ENCODE results near the gene FMO3. TPM values are rescaled to one million over a fixed set of nuclear protein-coding genes. Genes with fewer than 3 reads are reported as not detected.

FMO3 gene
- total RNA-seq (0.04 TPM), polyA plus RNA-seq (ENCODE audit: insufficient read depth in 1 of 8, insufficient read length in 8 of 8, low replicate concordance in 1 of 8) (under 1 TPM; 0.10 to 0.40 (median 0.20) TPM)
- long read RNA-seq, donor 1: 0 reads
- long read RNA-seq, donor 2: 0 reads
- long read RNA-seq, donor 3: 0 reads
- long read RNA-seq, donor 4: 0 reads
- long read RNA-seq, donor 5: 0 reads
- long read RNA-seq, donor 6: 0 reads
- long read RNA-seq, donor 7: 0 reads
- long read RNA-seq, donor 8: 0 reads
- long read RNA-seq, donor 9: 0 reads
- long read RNA-seq, donor 10: 0 reads
- long read RNA-seq, donor 11: 0 reads

DNA sequence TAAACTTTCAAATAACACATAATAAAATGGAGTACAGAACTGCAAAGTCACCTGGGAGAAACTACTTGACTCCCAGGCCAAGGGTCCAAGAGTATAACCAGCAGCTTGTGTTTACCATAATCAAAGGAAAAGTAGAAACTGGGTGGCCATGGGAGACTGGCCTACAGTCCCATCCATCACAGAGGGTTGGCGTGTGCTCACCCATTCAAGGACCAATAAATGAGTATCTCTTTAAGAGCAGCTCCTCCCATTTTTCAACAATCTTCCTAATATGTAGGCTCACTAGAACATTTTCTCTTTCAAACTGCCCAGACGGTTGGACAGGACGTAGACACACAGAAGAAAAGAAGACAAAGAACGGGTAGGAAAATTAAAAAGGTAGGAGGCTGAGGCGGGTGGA is at the start of gene FMO3:
Gene FMO3 (plus strand): TSS at position 302 of the 400 bp plus-strand sequence. CDS start 1,754 bp downstream, outside the sequence.
- DNase-seq: no peak
- Histone ChIP-seq H3K4me3 (ENCODE audit: low read length) (no peak within 1 kb of the TSS), H3K9me3 (replicated peaks; ENCODE audit: control insufficient read depth, low read depth, low read length) (no peaks in the 10 kb centered on the region), H3K27me3 (ENCODE audit: control insufficient read depth, insufficient read depth, low read length) (no peaks in the 10 kb centered on the region), H3K36me3 (ENCODE audit: control insufficient read depth, insufficient read depth, low read length) (no peaks in the 10 kb centered on the region), H3K27ac (ENCODE audit: low read length) (no peak within 1 kb of the TSS), H3K4me1 (ENCODE audit: control insufficient read depth, insufficient read depth, low read length) (no peaks in the 10 kb centered on the region)
- no CpG with 5 or more reads among the region's 5 CpGs for WGBS (ENCODE audit: insufficient coverage)

DNA sequence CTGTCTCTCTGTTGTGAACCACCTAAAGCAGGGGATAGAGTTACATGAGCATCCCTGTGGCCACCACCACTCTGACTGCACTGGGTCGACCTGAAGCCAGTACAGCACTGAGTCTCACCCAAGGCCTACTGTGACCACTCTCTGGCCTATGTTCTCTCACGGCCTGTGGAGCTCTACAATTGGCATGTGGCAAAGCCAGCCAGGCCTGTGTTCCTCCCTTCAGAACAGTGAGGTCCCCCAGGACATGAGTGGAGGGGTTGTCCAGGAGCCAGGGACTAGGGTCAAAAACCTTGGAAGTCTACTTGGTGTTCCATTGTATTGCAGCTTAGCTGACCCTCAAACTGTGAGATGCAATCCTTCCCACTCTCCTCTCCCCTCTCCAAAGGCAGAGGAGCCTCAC is 42.7 kb upstream of the FMO3 start:
- Histone ChIP-seq H3K4me1 (ENCODE audit: control insufficient read depth, insufficient read depth, low read length) (no peaks in the 10 kb centered on the region), H3K4me3 (ENCODE audit: low read length) (no peak overlapping the region), H3K9me3 (replicated peaks; ENCODE audit: control insufficient read depth, low read depth, low read length) (peaks cover 12% of the 10 kb centered on the region), H3K27me3 (ENCODE audit: control insufficient read depth, insufficient read depth, low read length) (no peaks in the 10 kb centered on the region), H3K36me3 (ENCODE audit: control insufficient read depth, insufficient read depth, low read length) (no peaks in the 10 kb centered on the region), H3K27ac (ENCODE audit: low read length) (no peak overlapping the region)
- DNase-seq: no peak
- 100% methylated on average over 1 of the region's 2 CpGs for WGBS (ENCODE audit: insufficient coverage)

DNA sequence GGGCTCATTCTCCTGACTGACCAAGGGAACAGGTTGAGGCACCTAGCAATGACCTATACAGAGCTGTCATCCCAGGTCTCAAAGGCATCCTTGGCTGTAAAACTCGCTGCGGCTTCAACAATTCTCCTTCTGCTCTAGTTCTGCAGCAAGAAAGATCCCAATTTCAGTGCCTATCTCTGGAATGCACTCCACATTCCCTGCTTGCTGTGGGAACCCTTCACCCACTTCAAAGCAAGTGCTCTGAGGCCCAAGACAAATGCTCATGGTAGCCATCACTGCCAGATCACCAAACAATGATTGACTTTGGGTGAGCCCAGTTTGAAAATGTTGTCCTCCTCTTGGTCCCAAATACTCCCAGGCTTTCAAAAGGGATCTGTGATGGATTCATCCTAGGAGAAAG is 37.7 kb upstream of the FMO3 start:
- no peak overlapping the region for H3K4me3 ChIP-seq (ENCODE audit: low read length)
- peaks cover 1% of the 10 kb centered on the region for H3K9me3 ChIP-seq (replicated peaks; ENCODE audit: control insufficient read depth, low read depth, low read length)
- H3K27me3 ChIP-seq (ENCODE audit: control insufficient read depth, insufficient read depth, low read length): no peaks in the 10 kb centered on the region
- H3K27ac ChIP-seq (ENCODE audit: low read length): no peak overlapping the region
- H3K36me3 ChIP-seq (ENCODE audit: control insufficient read depth, insufficient read depth, low read length): no peaks in the 10 kb centered on the region
- DNase-seq: no peak
- H3K4me1 ChIP-seq (ENCODE audit: control insufficient read depth, insufficient read depth, low read length): no peaks in the 10 kb centered on the region
- WGBS (ENCODE audit: insufficient coverage): 94% methylated on average over 2 of the region's 2 CpGs

DNA sequence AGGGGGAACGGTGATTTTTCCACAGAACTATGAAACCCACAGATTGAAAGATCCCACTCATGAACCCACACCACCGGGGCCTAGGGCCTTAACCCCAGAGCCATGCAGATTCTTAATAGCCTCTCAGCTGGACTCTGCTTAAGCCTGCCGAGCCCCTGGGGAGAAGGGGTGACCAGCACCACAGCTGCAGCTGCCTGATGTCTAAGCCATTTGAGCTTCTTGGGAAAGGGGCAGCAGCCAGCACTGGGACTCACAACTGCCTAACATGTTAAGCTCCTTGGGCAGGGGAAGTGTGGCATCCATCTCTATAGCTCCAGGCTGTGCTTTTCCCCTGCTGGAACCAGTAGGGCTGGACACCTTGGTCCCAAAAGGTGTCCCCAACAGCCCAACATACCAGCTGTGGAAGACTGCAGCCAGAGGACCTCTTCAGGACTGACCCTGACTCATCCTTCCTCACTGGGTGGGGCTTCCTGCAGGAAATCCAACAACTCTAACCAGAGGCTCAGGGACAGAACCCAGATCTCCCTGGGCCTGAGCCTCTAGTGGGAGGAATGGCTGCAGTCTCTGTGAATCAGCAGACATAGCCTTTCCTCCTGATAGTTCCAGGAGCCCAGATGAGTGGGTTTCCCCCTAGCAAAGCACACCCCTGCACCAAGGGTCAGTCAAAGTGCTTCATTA is 34.6 kb upstream of the FMO3 start:
- H3K4me1 ChIP-seq (ENCODE audit: control insufficient read depth, insufficient read depth, low read length): no peaks in the 10 kb centered on the region
- H3K36me3 ChIP-seq (ENCODE audit: control insufficient read depth, insufficient read depth, low read length): no peaks in the 10 kb centered on the region
- H3K9me3 ChIP-seq (replicated peaks; ENCODE audit: control insufficient read depth, low read depth, low read length): no peaks in the 10 kb centered on the region
- H3K4me3 ChIP-seq (ENCODE audit: low read length): no peak overlapping the region
- no peak overlapping the region for H3K27ac ChIP-seq (ENCODE audit: low read length)
- no peak for DNase-seq
- WGBS (ENCODE audit: insufficient coverage): 100% methylated on average over 3 of the region's 3 CpGs
- no peaks in the 10 kb centered on the region for H3K27me3 ChIP-seq (ENCODE audit: control insufficient read depth, insufficient read depth, low read length)

DNA sequence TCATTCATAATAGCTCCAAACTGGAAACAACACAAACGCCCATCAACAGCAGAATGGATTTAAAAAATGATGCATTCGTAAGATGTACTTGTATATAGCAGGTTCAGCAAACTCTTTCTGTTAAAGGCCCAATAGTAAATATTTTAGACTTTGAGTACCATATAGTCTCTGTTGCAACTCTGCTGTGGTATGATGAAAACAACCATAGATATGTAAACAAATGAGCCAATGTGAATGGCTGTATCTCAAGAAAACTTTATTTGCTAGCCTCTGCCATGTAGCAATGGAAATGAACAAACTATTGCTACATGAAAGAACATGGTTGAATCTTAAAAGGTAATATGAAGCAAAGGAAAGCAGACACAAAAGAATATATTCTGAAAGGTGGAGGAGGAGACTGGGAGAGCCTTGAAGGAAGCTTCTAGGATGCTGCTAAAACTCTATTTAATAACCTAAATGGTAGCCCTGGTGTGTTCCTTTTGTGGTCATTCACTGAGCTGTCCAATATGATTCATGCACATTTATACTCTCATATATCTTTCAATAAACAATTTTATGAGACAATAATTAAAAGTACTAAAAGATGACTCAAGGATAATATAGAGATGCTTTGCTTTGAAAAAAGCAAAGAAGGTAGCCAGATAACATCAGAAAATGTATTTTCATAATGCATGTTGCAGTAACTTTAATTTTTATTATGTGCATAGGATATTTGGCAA is 29.1 kb upstream of the FMO3 start:
- H3K4me3 ChIP-seq (ENCODE audit: low read length): no peak overlapping the region
- H3K36me3 ChIP-seq (ENCODE audit: control insufficient read depth, insufficient read depth, low read length): no peaks in the 10 kb centered on the region
- H3K27me3 ChIP-seq (ENCODE audit: control insufficient read depth, insufficient read depth, low read length): no peaks in the 10 kb centered on the region
- no peak for DNase-seq
- H3K9me3 ChIP-seq (replicated peaks; ENCODE audit: control insufficient read depth, low read depth, low read length): no peaks in the 10 kb centered on the region
- H3K4me1 ChIP-seq (ENCODE audit: control insufficient read depth, insufficient read depth, low read length): no peaks in the 10 kb centered on the region
- H3K27ac ChIP-seq (ENCODE audit: low read length): no peak overlapping the region
- no CpG with 5 or more reads among the region's 2 CpGs for WGBS (ENCODE audit: insufficient coverage)

DNA sequence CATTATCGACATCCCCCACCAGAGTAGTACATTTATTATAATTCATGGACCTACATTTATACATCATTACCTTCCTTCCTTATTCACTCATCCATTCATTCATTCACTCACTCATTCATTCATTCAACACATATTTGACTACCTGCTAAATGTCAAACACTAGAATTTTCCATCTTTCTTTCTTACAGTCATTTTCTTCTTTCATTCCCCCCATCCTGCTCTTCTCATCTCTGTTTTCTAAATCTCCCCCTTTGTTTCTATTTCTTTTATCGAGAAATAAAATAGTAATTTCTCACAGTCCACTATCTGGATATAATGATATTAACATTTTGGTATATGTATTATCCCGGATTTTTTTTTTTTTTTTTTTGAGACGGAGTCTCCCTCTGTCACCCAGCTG is 27.8 kb upstream of the FMO3 start:
- Histone ChIP-seq H3K4me1 (ENCODE audit: control insufficient read depth, insufficient read depth, low read length) (no peaks in the 10 kb centered on the region), H3K36me3 (ENCODE audit: control insufficient read depth, insufficient read depth, low read length) (no peaks in the 10 kb centered on the region), H3K27ac (ENCODE audit: low read length) (no peak overlapping the region), H3K4me3 (ENCODE audit: low read length) (no peak overlapping the region), H3K27me3 (ENCODE audit: control insufficient read depth, insufficient read depth, low read length) (no peaks in the 10 kb centered on the region), H3K9me3 (replicated peaks; ENCODE audit: control insufficient read depth, low read depth, low read length) (no peaks in the 10 kb centered on the region)
- 100% methylated on average over 1 of the region's 4 CpGs for WGBS (ENCODE audit: insufficient coverage)
- no peak for DNase-seq

DNA sequence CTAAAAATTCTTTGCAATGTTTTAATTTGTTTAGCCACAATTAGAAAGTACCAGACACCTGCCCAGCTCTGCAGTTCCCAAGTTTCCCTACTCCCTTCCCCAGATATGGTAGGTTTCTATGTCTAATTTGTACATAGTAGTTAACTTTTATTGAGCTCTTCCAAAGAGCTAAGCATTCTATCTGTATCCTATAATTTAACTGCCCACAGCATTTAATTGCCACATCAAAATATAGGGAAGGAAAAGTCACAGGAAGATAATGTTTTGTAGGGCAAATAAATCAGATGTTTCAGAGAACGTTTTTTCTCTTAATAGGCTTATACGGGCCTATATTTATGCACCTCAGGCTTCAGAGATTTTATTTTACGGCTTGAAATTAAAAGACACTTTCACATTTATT is 15.7 kb upstream of the FMO3 start:
- Histone ChIP-seq H3K36me3 (ENCODE audit: control insufficient read depth, insufficient read depth, low read length) (no peaks in the 10 kb centered on the region), H3K4me1 (ENCODE audit: control insufficient read depth, insufficient read depth, low read length) (no peaks in the 10 kb centered on the region), H3K27ac (ENCODE audit: low read length) (no peak overlapping the region), H3K4me3 (ENCODE audit: low read length) (no peak overlapping the region), H3K27me3 (ENCODE audit: control insufficient read depth, insufficient read depth, low read length) (no peaks in the 10 kb centered on the region), H3K9me3 (replicated peaks; ENCODE audit: control insufficient read depth, low read depth, low read length) (no peaks in the 10 kb centered on the region)
- no CpG with 5 or more reads among the region's 3 CpGs for WGBS (ENCODE audit: insufficient coverage)
- no peak for DNase-seq

DNA sequence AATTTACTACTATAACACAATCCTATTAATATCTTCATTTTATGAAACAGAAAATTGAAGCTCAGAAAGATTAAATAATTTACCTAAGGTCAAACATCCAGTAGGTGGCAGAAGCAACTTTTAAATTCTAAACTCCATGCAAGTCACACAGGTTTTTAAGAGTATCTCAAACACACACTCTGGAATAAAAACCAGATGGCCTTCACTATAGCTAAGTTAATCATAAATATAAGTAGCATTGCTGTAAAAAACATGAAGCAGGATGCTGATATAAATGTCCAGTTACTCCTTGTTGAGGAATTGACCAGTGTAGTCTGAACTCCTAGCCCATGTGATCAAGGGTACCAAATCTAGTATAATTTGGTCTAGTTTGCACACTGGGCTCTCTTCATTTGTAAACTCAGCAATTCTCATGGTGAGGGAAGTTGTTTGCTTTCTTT is 9.4 kb upstream of the FMO3 start:
- no peaks in the 10 kb centered on the region for H3K36me3 ChIP-seq (ENCODE audit: control insufficient read depth, insufficient read depth, low read length)
- H3K27ac ChIP-seq (ENCODE audit: low read length): peak overlapping the region; percentile 72
- no peak overlapping the region for H3K4me3 ChIP-seq (ENCODE audit: low read length)
- peak; percentile 83 for DNase-seq
- no peaks in the 10 kb centered on the region for H3K9me3 ChIP-seq (replicated peaks; ENCODE audit: control insufficient read depth, low read depth, low read length)
- no peaks in the 10 kb centered on the region for H3K27me3 ChIP-seq (ENCODE audit: control insufficient read depth, insufficient read depth, low read length)
- H3K4me1 ChIP-seq (ENCODE audit: control insufficient read depth, insufficient read depth, low read length): peaks cover 2% of the 10 kb centered on the region

DNA sequence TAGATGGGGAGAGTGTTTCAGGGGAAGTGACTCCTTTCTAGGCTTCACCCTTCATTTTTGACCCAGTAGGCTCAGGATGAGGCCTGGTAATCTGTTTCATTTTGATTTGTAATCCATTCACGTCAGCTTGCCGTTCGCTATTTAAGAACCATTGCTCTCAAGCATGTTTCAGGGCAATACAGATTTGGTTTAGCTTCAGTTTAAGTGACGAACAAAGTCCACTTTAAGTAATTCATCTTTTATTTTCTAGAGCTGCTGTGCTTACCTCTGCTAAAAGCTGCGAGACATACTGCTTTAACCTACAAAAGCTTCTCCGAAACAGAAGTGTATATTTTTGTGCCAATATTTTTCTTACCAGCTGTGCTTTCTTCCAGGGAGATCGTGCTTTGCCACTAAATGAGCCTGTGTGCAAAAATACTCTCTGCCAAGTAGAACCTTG is 8.9 kb upstream of the FMO3 start:
- Histone ChIP-seq H3K27ac (ENCODE audit: low read length) (peak overlapping the region; percentile 72), H3K4me1 (ENCODE audit: control insufficient read depth, insufficient read depth, low read length) (peaks cover 2% of the 10 kb centered on the region)

DNA sequence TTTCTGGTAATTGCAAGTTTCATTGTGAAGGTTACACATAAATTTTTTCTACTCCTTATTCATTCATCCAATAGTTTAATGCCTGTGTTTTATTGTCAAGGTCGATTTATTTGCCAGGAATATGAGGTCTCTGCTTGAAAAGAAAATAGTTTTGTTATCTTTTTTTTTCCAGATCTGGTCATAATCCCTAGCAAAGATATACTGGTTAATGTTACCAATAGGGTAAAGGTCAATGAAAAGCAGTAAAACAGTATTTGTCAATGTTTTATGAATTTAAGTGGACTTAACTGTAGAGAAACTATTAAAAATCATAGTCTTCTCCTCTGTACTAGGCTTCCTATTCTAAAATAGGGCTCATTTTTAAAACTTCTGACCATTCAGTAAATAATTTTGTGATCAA is 8.1 kb upstream of the FMO3 start:
- H3K4me3 ChIP-seq (ENCODE audit: low read length): no peak overlapping the region
- H3K27ac ChIP-seq (ENCODE audit: low read length): no peak overlapping the region
- WGBS (ENCODE audit: insufficient coverage): no CpG with 5 or more reads among the region's 1 CpG
- no peaks in the 10 kb centered on the region for H3K9me3 ChIP-seq (replicated peaks; ENCODE audit: control insufficient read depth, low read depth, low read length)
- no peaks in the 10 kb centered on the region for H3K36me3 ChIP-seq (ENCODE audit: control insufficient read depth, insufficient read depth, low read length)
- no peaks in the 10 kb centered on the region for H3K27me3 ChIP-seq (ENCODE audit: control insufficient read depth, insufficient read depth, low read length)
- DNase-seq: no peak
- H3K4me1 ChIP-seq (ENCODE audit: control insufficient read depth, insufficient read depth, low read length): peaks cover 2% of the 10 kb centered on the region

More for the DNA sequence above, 8.9 kb upstream of the FMO3 start:
- WGBS (ENCODE audit: insufficient coverage): 47% methylated on average over 2 of the region's 7 CpGs
- H3K27me3 ChIP-seq (ENCODE audit: control insufficient read depth, insufficient read depth, low read length): no peaks in the 10 kb centered on the region
- H3K36me3 ChIP-seq (ENCODE audit: control insufficient read depth, insufficient read depth, low read length): no peaks in the 10 kb centered on the region
- no peaks in the 10 kb centered on the region for H3K9me3 ChIP-seq (replicated peaks; ENCODE audit: control insufficient read depth, low read depth, low read length)
- peak; percentile 40 for DNase-seq
- H3K4me3 ChIP-seq (ENCODE audit: low read length): no peak overlapping the region
